ENCODE results near the gene FOXN1.
"Not testable (repeated sequence)": the region's sequence is repeated elsewhere in the genome, so short reads cannot be mapped to it uniquely, and the experiment has no call there.

The FOXN1 gene

GRCh38 chr17:28522281-28522680, 16.1 kb downstream of the FOXN1 start:
- in situ Hi-C loops (cut with HindIII; ENCODE audit: low sequenced_read_pairs): not testable (repeated sequence)

GRCh38 chr17:28523186-28523585, 17.0 kb downstream of the FOXN1 start:
- in situ Hi-C loops (cut with HindIII; ENCODE audit: low sequenced_read_pairs): no loop called here

DNA sequence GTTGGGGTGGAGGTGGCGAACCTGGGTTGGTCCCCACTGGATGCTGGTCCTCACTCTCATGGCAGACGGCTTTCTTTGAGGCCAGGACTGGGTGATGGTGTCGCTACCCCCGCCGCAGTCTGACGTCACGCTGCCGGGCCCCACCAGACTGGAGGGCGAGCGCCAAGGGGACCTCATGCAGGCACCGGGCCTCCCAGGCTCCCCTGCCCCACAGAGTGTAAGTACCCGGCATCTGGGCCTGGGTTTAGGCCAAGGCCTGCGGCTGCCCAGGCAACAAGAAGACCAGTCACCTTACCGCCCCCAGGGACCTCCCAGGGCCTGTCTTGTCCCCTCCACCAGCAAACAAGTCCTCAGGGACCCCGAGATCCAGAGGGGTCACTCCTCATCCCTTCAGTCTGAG, 17.7 kb downstream of the FOXN1 start:
- in situ Hi-C loops (cut with HindIII; ENCODE audit: low sequenced_read_pairs): no loop called here

GRCh38 chr17:28524476-28525424, 18.6 kb downstream of the FOXN1 start:
- in situ Hi-C loops (cut with HindIII; ENCODE audit: low sequenced_read_pairs): no loop called here

DNA sequence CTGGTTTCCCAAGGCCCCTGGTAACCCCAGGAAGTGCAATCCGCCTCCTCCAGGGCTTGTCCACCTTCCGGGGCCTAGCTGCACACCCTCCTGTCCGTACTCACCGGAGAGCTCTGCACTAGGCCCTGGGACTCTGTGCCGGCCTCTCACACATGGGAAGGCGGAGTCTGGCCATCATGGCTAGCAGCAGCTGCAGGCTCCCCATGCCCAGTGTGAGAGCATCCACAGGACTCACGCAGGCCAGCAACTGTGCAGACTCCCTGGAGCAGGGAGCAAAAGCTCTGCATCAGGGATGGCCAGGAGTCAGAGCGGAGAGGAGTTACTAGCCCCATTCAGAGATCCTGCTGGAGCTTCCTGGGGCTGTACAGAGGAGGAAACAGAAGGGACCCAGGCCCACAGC, 20.2 kb downstream of the FOXN1 start:
- in situ Hi-C loops (cut with HindIII; ENCODE audit: low sequenced_read_pairs): no loop called here

DNA sequence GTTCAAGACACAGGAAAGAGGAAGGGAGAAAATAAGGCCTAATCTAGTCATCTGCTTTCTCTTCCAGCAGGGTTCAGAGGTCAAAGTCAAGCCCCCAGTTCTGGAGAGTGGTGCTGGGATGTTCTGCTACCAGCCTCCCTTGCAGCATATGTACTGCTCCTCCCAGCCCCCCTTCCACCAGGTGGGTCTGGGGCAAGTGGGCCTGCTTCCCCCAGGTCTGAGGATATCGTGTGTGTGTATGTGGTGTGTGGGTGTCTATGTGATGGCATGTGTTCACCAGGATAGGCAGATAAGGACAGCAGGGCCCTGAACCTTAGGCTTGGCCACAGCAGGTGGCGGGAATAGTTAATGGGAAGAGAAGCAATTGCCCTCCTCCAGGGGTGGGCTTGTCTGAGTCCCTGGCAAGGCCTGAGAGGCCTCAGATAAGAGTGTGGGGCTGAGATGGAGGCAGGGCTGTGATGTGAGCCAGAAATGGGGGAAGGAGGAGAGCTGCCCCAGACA, 21.1 kb downstream of the FOXN1 start:
- in situ Hi-C loops (cut with HindIII; ENCODE audit: low sequenced_read_pairs): no loop called here

- in situ Hi-C loops (cut with HindIII; ENCODE audit: low sequenced_read_pairs): no loop called here
These were observed 21.7 kb downstream of the FOXN1 start for GRCh38 chr17:28527859-28528258.

GRCh38 chr17:28528327-28529012, 22.3 kb downstream of the FOXN1 start:
- in situ Hi-C loops (cut with HindIII; ENCODE audit: low sequenced_read_pairs): no loop called here

- in situ Hi-C loops (cut with HindIII; ENCODE audit: low sequenced_read_pairs): no loop called here
These were observed 22.9 kb downstream of the FOXN1 start for GRCh38 chr17:28529013-28529400.

- in situ Hi-C loops (cut with HindIII; ENCODE audit: low sequenced_read_pairs): no loop called here
These were observed 24.1 kb downstream of the FOXN1 start for GRCh38 chr17:28530250-28530649.

- in situ Hi-C loops (cut with HindIII; ENCODE audit: low sequenced_read_pairs): no loop called here
These were observed 24.8 kb downstream of the FOXN1 start for GRCh38 chr17:28530926-28531325.

GRCh38 chr17:28532050-28532960, 26.2 kb downstream of the FOXN1 start:
- in situ Hi-C loops (cut with HindIII; ENCODE audit: low sequenced_read_pairs): no loop called here

- in situ Hi-C loops (cut with HindIII; ENCODE audit: low sequenced_read_pairs): no loop called here
These were observed 27.1 kb downstream of the FOXN1 start for GRCh38 chr17:28533091-28533807.

GRCh38 chr17:28534740-28535375, 28.7 kb downstream of the FOXN1 start:
- in situ Hi-C loops (cut with HindIII; ENCODE audit: low sequenced_read_pairs): no loop called here

DNA sequence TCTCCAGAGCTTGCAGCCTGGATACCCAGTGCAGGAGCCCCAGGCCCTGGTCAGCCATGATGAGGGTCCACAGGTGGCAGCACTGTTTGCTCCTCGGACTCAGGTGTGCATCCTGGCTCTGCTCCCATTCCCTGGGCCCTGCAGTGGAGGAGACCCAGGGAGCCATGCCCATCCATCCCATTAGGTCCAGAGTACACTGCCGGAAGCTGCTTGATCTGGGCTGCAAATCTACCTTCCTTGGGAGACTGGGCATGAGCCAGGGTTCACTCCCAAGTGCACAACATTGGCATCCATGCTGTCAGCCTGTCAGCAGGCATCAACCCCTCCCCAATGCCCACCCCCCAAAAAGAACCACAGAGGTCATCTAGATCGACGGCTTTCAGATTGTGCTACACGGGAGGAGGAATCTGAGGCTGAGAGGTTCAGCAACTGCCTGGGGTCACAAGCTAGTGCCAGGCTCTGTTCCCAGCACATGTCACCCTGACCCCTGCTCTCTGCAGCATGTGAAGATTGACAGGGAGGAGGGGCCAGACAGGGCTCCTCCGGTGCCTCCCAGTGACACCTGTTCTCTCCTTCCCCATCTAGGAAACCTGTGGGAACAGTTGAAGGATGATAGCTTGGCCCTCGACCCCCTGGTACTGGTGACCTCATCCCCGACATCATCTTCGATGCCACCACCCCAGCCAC, 30.5 kb downstream of the FOXN1 start:
- in situ Hi-C loops (cut with HindIII; ENCODE audit: low sequenced_read_pairs): no loop called here

DNA sequence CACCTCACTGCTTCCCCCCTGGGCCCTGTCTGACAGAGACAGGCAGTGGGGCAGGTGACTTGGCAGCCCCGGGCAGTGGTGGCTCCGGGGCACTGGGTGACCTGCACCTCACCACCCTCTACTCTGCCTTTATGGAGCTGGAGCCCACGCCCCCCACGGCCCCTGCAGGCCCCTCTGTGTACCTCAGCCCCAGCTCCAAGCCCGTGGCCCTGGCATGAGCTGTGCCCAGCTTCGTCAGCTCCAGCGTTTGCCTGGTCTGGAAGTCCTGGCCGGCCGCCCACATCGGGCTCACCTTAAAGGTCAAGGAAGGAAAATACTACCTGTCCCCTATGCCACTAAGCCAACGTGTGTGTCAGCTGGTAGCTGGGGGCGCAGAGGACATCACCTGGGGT, 31.1 kb downstream of the FOXN1 start:
- in situ Hi-C loops (cut with HindIII; ENCODE audit: low sequenced_read_pairs): no loop called here

DNA sequence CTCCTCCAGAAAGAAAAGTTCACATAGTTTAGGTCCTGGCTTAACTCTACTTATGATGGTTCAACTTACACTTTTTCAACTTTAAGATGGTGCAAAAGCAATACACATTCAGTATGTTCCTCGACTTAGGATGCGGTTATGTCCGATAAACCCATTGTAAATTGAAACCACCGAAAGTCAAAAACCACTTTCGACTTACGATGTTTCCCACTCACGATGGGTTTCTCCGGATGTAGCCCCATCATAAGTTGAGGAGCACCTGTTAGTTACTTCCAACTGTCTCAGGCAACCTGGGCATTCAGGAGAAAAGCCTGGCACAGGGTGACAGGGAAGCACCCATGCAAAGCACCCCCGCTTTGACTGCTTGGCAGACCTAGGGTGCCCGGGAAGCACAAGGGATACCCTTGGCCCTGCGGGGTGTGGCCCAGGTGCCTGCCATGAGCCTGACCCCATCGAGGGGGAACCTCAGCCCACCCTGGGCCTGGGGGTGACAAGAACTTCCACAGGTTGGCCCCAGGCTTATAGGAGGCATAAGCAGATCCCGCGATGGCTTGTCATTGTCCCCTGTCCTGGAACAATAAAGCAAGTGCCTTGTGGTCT, 32.2 kb downstream of the FOXN1 start:
- in situ Hi-C loops (cut with HindIII; ENCODE audit: low sequenced_read_pairs): no loop called here

- in situ Hi-C loops (cut with HindIII; ENCODE audit: low sequenced_read_pairs): no loop called here
These were observed 34.1 kb downstream of the FOXN1 start for GRCh38 chr17:28540231-28540630.

- in situ Hi-C loops (cut with HindIII; ENCODE audit: low sequenced_read_pairs): no loop called here
These were observed 35.3 kb downstream of the FOXN1 start for GRCh38 chr17:28541439-28541838.

Data from DLD1 (cell line).